RWPE2 (cell line): Measurements from ENCODE around the gene TRMT2A.

ENCODE experiments used
- ATAC-seq: fragments of 200-7000 bp; cut with Tn5 transposase; 3 replicates; pipeline ENCODE4 v1.9.1; 2021; ENCODE audit warnings: low read depth
- DNase-seq: peaks from one replicate; pipeline ENCODE4 v3.0.0-alpha.2; 2020; ENCODE audit warnings: low spot score
- H3K27ac ChIP-seq: fragments of 450-650 bp; 2 replicates; pipeline ENCODE4 v1.5.1; 2017; ENCODE audit warnings: mild to moderate bottlenecking; ENCODE audit not compliant: poor library complexity, severe bottlenecking
- H3K27me3 ChIP-seq: fragments of 250-450 bp; sonication (Bioruptor Pico); 2 replicates; pipeline ENCODE4 v1.5.1; 2021; ENCODE audit warnings: mild to moderate bottlenecking, moderate library complexity; ENCODE audit not compliant: insufficient read depth, poor library complexity, severe bottlenecking
- H3K36me3 ChIP-seq: fragments of 250-450 bp; sonication (Bioruptor Pico); 2 replicates; pipeline ENCODE4 v1.5.1; 2020; ENCODE audit warnings: low read depth, mild to moderate bottlenecking, moderate library complexity
- H3K4me1 ChIP-seq: fragments of 250-450 bp; sonication (Bioruptor Pico); 2 replicates; pipeline ENCODE4 v1.5.1; 2021; ENCODE audit warnings: mild to moderate bottlenecking, moderate library complexity; ENCODE audit not compliant: insufficient read depth, poor library complexity, severe bottlenecking
- H3K4me3 ChIP-seq: fragments of 250-450 bp; sonication (Bioruptor Pico); 2 replicates; pipeline ENCODE4 v1.5.1; 2021; ENCODE audit warnings: mild to moderate bottlenecking, moderate library complexity; ENCODE audit not compliant: severe bottlenecking
- H3K9me3 ChIP-seq: fragments of 250-450 bp; sonication (Bioruptor Pico); 2 replicates; pipeline ENCODE4 v1.5.1; 2021; ENCODE audit warnings: mild to moderate bottlenecking, moderate library complexity; ENCODE audit not compliant: severe bottlenecking
- TF ChIP-seq, protein P1 (sequence below): fragments of 450-650 bp; IDR thresholded peaks from one replicate; pipeline ENCODE4 v1.5.1; 2017; ENCODE audit warnings: mild to moderate bottlenecking, moderate library complexity; ENCODE audit not compliant: poor library complexity, severe bottlenecking

The TRMT2A gene

DNA sequence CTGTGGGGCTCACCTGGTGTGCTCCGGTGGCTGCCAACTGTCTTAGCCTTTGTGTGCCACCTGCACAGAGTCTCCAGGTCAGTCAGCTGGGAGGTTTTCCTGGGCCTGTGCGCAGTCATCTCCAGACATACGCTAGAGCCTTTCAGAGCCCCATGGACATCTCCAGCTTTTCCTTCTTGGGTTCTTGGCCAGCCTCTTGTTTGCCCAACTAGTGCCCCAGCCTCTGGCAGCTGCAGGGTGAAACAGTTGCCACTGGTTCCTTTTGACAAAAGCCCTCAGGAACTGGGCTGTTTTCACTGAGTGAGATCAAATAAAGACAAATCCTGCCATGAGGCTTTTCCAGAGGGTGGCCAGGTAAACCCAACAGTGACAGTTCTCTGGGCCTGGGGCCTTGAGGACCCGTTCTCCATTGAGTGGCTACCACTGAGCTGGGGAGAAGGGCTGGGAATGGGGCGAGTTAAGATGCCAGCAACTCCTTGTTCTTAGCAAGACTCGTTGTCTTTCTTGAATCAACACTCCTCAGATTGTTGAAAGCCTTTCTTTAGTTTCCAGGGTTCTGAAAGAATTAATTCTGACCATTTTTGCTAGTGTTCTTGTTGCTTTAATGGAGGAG lies 17.8 kb downstream of the TRMT2A start:
- no peak overlapping the region for H3K4me3 ChIP-seq
- TF ChIP-seq, protein P1, sequence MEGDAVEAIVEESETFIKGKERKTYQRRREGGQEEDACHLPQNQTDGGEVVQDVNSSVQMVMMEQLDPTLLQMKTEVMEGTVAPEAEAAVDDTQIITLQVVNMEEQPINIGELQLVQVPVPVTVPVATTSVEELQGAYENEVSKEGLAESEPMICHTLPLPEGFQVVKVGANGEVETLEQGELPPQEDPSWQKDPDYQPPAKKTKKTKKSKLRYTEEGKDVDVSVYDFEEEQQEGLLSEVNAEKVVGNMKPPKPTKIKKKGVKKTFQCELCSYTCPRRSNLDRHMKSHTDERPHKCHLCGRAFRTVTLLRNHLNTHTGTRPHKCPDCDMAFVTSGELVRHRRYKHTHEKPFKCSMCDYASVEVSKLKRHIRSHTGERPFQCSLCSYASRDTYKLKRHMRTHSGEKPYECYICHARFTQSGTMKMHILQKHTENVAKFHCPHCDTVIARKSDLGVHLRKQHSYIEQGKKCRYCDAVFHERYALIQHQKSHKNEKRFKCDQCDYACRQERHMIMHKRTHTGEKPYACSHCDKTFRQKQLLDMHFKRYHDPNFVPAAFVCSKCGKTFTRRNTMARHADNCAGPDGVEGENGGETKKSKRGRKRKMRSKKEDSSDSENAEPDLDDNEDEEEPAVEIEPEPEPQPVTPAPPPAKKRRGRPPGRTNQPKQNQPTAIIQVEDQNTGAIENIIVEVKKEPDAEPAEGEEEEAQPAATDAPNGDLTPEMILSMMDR, result no peak
- no peaks in the 10 kb centered on the region for H3K27me3 ChIP-seq
- H3K4me1 ChIP-seq, result no peaks in the 10 kb centered on the region
- ATAC-seq (no peak), DNase-seq (no peak)
- peaks cover 5% of the 10 kb centered on the region for H3K9me3 ChIP-seq
- H3K27ac ChIP-seq, result no peak overlapping the region
- peaks cover 96% of the 10 kb centered on the region for H3K36me3 ChIP-seq

DNA sequence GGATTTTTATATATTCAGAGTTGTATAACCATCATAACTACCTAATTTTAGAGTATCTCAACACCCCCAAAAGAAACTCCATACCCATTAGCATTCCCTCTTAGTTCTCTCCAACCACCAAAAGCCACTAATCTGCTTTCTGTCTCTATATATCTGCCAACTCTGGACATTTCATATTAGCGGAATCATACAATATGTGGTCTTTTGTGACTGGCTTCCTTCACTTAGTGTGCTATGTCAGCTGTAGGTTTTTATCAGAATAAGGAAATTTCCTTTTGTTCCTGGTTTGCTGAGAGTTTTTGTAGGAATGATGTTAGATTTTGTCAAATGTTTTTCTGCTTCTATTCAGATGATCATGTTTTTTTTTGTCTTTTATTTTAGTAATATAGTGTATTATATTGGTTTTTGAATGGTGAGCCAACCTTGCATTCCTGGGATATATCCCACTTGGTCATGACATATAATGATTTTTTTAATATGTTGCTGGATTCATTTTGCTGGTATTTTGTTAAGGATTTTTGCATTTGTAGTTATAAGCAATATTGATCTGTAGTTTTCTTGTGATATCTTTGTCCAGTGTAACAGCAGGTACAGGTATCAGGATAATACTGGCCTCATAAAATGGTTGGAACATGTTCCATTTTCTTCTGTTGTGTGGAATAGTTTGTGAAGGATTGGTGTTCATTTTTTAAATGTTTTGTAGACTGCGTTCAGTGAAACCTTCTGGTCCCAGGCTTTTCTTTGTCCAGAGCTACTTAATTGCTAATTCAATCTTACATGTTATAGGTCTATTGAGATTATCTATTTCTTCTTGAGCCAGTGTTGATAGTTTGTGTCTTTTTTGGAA lies 20.2 kb downstream of the TRMT2A start:
- peaks cover 97% of the 10 kb centered on the region for H3K36me3 ChIP-seq
- no peak for DNase-seq
- H3K27ac ChIP-seq, result no peak overlapping the region
- TF ChIP-seq, protein P1, result no peak
- peaks cover 5% of the 10 kb centered on the region for H3K9me3 ChIP-seq
- ATAC-seq, result no peak
- no peaks in the 10 kb centered on the region for H3K27me3 ChIP-seq
- H3K4me3 ChIP-seq, result no peak overlapping the region
- no peaks in the 10 kb centered on the region for H3K4me1 ChIP-seq

DNA sequence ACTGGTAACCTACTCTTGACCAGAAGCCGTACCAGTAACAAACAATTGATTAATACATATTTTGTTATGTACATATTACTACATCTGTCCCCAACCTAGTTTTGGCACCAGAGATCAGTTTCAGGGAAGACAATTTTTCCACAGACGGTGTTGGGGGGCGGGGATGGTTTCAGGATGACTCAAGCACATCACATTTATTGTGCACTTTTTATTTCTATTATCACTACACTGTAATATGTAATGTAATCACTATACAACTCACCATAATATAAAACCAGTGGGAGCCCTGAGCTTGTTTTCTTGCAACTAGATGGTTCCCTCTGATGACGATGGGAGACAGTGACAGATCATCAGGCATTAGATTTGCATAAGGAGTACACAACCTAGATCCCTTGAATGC lies 21.5 kb downstream of the TRMT2A start:
- Histone ChIP-seq H3K4me1 (no peaks in the 10 kb centered on the region), H3K4me3 (no peak overlapping the region), H3K36me3 (peaks cover 99% of the 10 kb centered on the region), H3K9me3 (peaks cover 5% of the 10 kb centered on the region), H3K27me3 (no peaks in the 10 kb centered on the region), H3K27ac (no peak overlapping the region)
- ATAC-seq, result no peak
- TF ChIP-seq, protein P1, result no peak
- no peak for DNase-seq

DNA sequence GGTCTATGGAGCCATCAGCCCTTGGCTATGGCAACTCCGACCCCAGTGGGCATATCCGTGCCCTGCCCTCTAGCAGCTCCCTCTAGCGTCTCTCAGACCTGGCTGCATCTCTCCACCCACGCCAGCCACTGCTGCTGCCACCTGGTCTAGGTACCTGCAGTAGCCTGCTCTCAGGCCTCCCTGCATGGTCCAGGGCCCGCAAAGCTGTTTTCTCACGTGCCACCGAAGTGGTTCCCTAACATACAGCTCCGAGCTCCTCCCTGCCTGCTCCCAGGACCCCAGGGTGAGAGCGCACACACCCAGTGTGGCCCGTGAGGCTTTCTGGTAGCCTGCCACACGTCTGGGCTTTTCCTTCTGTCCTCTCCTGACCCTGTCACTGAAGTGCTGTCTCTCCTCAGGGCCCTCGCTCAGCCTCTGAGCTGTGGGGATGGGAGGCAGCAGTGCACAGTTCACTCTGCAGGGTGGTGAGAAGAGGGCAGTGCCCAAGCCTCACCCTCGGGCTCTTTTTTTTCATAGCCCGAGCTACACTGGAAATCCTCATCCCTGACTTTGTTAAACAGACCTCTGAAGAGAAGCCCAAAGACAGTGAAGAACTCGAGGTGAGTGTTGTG lies 22.7 kb downstream of the TRMT2A start:
- ATAC-seq (no peak; the same call in 2 of the 3 replicates), DNase-seq (no peak)
- H3K9me3 ChIP-seq, result peaks cover 5% of the 10 kb centered on the region
- no peaks in the 10 kb centered on the region for H3K4me1 ChIP-seq
- H3K4me3 ChIP-seq, result no peak overlapping the region
- H3K27me3 ChIP-seq, result no peaks in the 10 kb centered on the region
- TF ChIP-seq, protein P1, result no peak
- peaks cover 99% of the 10 kb centered on the region for H3K36me3 ChIP-seq
- no peak overlapping the region for H3K27ac ChIP-seq
